BLaER1 (cell line): ENCODE results near the gene DOCK8.
A peak's percentile ranks its signal among the peaks of the same experiment; 100 is the strongest.

ENCODE experiments used
- H3K27ac ChIP-seq: shearing (Covaris generic); formaldehyde crosslinking; 2 replicates; pipeline ENCODE4 v1.8.1; 2022
- H3K27me3 ChIP-seq: shearing (Covaris generic); formaldehyde crosslinking; 2 replicates; pipeline ENCODE4 v1.8.1; 2022
- H3K36me3 ChIP-seq: shearing (Covaris generic); formaldehyde crosslinking; 2 replicates; pipeline ENCODE4 v1.8.1; 2022
- H3K4me1 ChIP-seq: shearing (Covaris generic); formaldehyde crosslinking; 2 replicates; pipeline ENCODE4 v1.8.1; 2022
- H3K4me2 ChIP-seq: shearing (Covaris generic); formaldehyde crosslinking; 2 replicates; pipeline ENCODE4 v1.8.1; 2022
- H3K4me3 ChIP-seq: shearing (Covaris generic); formaldehyde crosslinking; 2 replicates; pipeline ENCODE4 v1.8.1; 2022
- H3K9ac ChIP-seq: shearing (Covaris generic); formaldehyde crosslinking; 2 replicates; pipeline ENCODE4 v1.8.1; 2022
- H3K9me3 ChIP-seq: shearing (Covaris generic); formaldehyde crosslinking; 2 replicates; pipeline ENCODE4 v1.8.1; 2022
- H4K20me1 ChIP-seq: shearing (Covaris generic); formaldehyde crosslinking; 2 replicates; pipeline ENCODE4 v1.8.1; 2022
- Cebpa-rat ChIP-seq: shearing (Covaris generic); IDR thresholded peaks from 2 replicates; pipeline ENCODE4 v1.8.1; 2022

The DOCK8 gene

GRCh38 chr9:281741-282645 lies 67.3 kb downstream of the DOCK8 start:
- Histone ChIP-seq H3K4me2 (peak overlapping the region; percentile 30; the same call in 1 of the 2 replicates), H3K27me3 (no peaks in the 10 kb centered on the region), H4K20me1 (no peaks in the 10 kb centered on the region), H3K4me3 (no peak overlapping the region), H3K9ac (no peak overlapping the region), H3K36me3 (peaks cover 13% of the 10 kb centered on the region; the same call in 1 of the 2 replicates), H3K9me3 (peaks cover 6% of the 10 kb centered on the region; the same call in 1 of the 2 replicates), H3K4me1 (peaks cover 37% of the 10 kb centered on the region), H3K27ac (no peak overlapping the region)
- no peak for TF ChIP-seq Cebpa-rat

- Histone ChIP-seq H3K9ac (no peak overlapping the region), H3K36me3 (peaks cover 12% of the 10 kb centered on the region), H3K4me2 (no peak overlapping the region), H3K4me3 (no peak overlapping the region), H3K27me3 (no peaks in the 10 kb centered on the region), H3K27ac (no peak overlapping the region), H3K9me3 (no peaks in the 10 kb centered on the region), H3K4me1 (peaks cover 14% of the 10 kb centered on the region), H4K20me1 (no peaks in the 10 kb centered on the region)
- TF ChIP-seq Cebpa-rat = no peak
Observed at GRCh38 chr9:286071-286740, 71.5 kb downstream of the DOCK8 start.

GRCh38 chr9:289121-289520 lies 74.5 kb downstream of the DOCK8 start:
- TF ChIP-seq Cebpa-rat = no peak
- no peaks in the 10 kb centered on the region for H3K9me3 ChIP-seq
- no peaks in the 10 kb centered on the region for H4K20me1 ChIP-seq
- peaks cover 22% of the 10 kb centered on the region for H3K36me3 ChIP-seq
- H3K27ac ChIP-seq = no peak overlapping the region
- no peaks in the 10 kb centered on the region for H3K27me3 ChIP-seq
- H3K4me2 ChIP-seq = no peak overlapping the region
- no peaks in the 10 kb centered on the region for H3K4me1 ChIP-seq
- no peak overlapping the region for H3K4me3 ChIP-seq
- H3K9ac ChIP-seq = no peak overlapping the region

GRCh38 chr9:292915-293314 lies 78.2 kb downstream of the DOCK8 start:
- H3K36me3 ChIP-seq = peaks cover 17% of the 10 kb centered on the region
- H3K27me3 ChIP-seq = no peaks in the 10 kb centered on the region
- no peak overlapping the region for H3K4me3 ChIP-seq
- H4K20me1 ChIP-seq = no peaks in the 10 kb centered on the region
- H3K9ac ChIP-seq = no peak overlapping the region
- H3K4me1 ChIP-seq = no peaks in the 10 kb centered on the region
- no peaks in the 10 kb centered on the region for H3K9me3 ChIP-seq
- H3K4me2 ChIP-seq = no peak overlapping the region
- H3K27ac ChIP-seq = no peak overlapping the region
- TF ChIP-seq Cebpa-rat = no peak

GRCh38 chr9:295576-295975 lies 80.9 kb downstream of the DOCK8 start:
- H3K36me3 ChIP-seq = peaks cover 10% of the 10 kb centered on the region; the same call in 1 of the 2 replicates
- no peak overlapping the region for H3K27ac ChIP-seq
- TF ChIP-seq Cebpa-rat = no peak

GRCh38 chr9:296411-296810 lies 81.7 kb downstream of the DOCK8 start:
- peaks cover 10% of the 10 kb centered on the region; the same call in 1 of the 2 replicates for H3K36me3 ChIP-seq
- no peak overlapping the region for H3K4me2 ChIP-seq

More at GRCh38 chr9:295576-295975, 80.9 kb downstream of the DOCK8 start:
- no peak overlapping the region for H3K4me2 ChIP-seq
- no peaks in the 10 kb centered on the region for H3K9me3 ChIP-seq
- no peak overlapping the region for H3K9ac ChIP-seq
- H4K20me1 ChIP-seq = no peaks in the 10 kb centered on the region
- no peaks in the 10 kb centered on the region for H3K27me3 ChIP-seq
- no peaks in the 10 kb centered on the region for H3K4me1 ChIP-seq
- H3K4me3 ChIP-seq = no peak overlapping the region

GRCh38 chr9:297104-297972 lies 82.7 kb downstream of the DOCK8 start:
- Histone ChIP-seq H4K20me1 (no peaks in the 10 kb centered on the region), H3K4me2 (no peak overlapping the region), H3K27ac (no peak overlapping the region)

More at GRCh38 chr9:296411-296810, 81.7 kb downstream of the DOCK8 start:
- no peak for TF ChIP-seq Cebpa-rat
- Histone ChIP-seq H4K20me1 (no peaks in the 10 kb centered on the region), H3K27me3 (no peaks in the 10 kb centered on the region), H3K4me3 (no peak overlapping the region), H3K9me3 (no peaks in the 10 kb centered on the region), H3K9ac (no peak overlapping the region), H3K27ac (no peak overlapping the region), H3K4me1 (no peaks in the 10 kb centered on the region)

GRCh38 chr9:303502-303901 lies 88.8 kb downstream of the DOCK8 start:
- H3K4me3 ChIP-seq = no peak overlapping the region
- H3K27ac ChIP-seq = no peak overlapping the region
- H3K4me1 ChIP-seq = no peaks in the 10 kb centered on the region
- no peaks in the 10 kb centered on the region for H4K20me1 ChIP-seq
- H3K4me2 ChIP-seq = no peak overlapping the region
- no peaks in the 10 kb centered on the region for H3K27me3 ChIP-seq
- no peak for TF ChIP-seq Cebpa-rat
- no peaks in the 10 kb centered on the region for H3K9me3 ChIP-seq
- no peak overlapping the region for H3K9ac ChIP-seq
- H3K36me3 ChIP-seq = peaks cover 7% of the 10 kb centered on the region; the same call in 1 of the 2 replicates

More at GRCh38 chr9:297104-297972, 82.7 kb downstream of the DOCK8 start:
- no peaks in the 10 kb centered on the region for H3K4me1 ChIP-seq
- H3K9me3 ChIP-seq = no peaks in the 10 kb centered on the region
- no peak overlapping the region for H3K4me3 ChIP-seq
- no peaks in the 10 kb centered on the region for H3K27me3 ChIP-seq
- H3K9ac ChIP-seq = no peak overlapping the region
- H3K36me3 ChIP-seq = peaks cover 10% of the 10 kb centered on the region; the same call in 1 of the 2 replicates
- TF ChIP-seq Cebpa-rat = no peak

GRCh38 chr9:304106-304505 lies 89.4 kb downstream of the DOCK8 start:
- H3K36me3 ChIP-seq = peaks cover 7% of the 10 kb centered on the region; the same call in 1 of the 2 replicates
- no peaks in the 10 kb centered on the region for H3K27me3 ChIP-seq
- no peaks in the 10 kb centered on the region for H3K4me1 ChIP-seq
- no peaks in the 10 kb centered on the region for H4K20me1 ChIP-seq
- H3K9ac ChIP-seq = no peak overlapping the region
- no peaks in the 10 kb centered on the region for H3K9me3 ChIP-seq
- TF ChIP-seq Cebpa-rat = no peak
- H3K4me3 ChIP-seq = no peak overlapping the region
- H3K27ac ChIP-seq = no peak overlapping the region
- H3K4me2 ChIP-seq = no peak overlapping the region
